HepG2 (cell line): ENCODE data around the gene VAC14. TPM values are rescaled to one million over a fixed set of nuclear protein-coding genes. Genes with fewer than 3 reads are reported as not detected.

Source experiments
- ATAC-seq: fragments of 200-7000 bp; cut with Tn5 transposase; 3 replicates; pipeline ENCODE4 v1.9.1; 2020; ENCODE audit warnings: mild to moderate bottlenecking, moderate library complexity
- BruUV-seq: library from RNA; stranded (reverse); fragments of 400-500 nt; replicated peaks from 2 replicates; lab custom pipeline; 2021; lab: Mats Ljungman, UMichigan
- CTCF ChIA-PET: fragments of 300-600 bp; formaldehyde crosslinking; extraction: SDS; loops from one replicate; lab custom pipeline; 2021; ENCODE audit warnings: low total read pairs, inconsistent platforms, low intra/inter-chr PET ratio; lab: Yijun Ruan, JAX
- POLR2A ChIA-PET: fragments of 350-600 bp; sonication (Branson Sonifier 250); formaldehyde crosslinking; loops from one replicate; lab custom pipeline; 2020; ENCODE audit warnings: antibody characterized with exemption, inconsistent platforms; lab: Yijun Ruan, JAX
- DNase-seq: peaks from one replicate; pipeline ENCODE4 v3.0.0-alpha.2; 2015; ENCODE audit warnings: low spot score
- FAIRE-seq: peaks from 3 replicates; lab custom pipeline; 2011; peaks lifted over from hg19 to GRCh38; lab: Jason Lieb, UNC
- H2AFZ ChIP-seq: one replicate; pipeline ENCODE4 v1.6.1; 2011; ENCODE audit warnings: low read length, inconsistent platforms
- H3K27ac ChIP-seq: fragments of 300-600 bp; 3 replicates; pipeline ENCODE4 v1.8.0; 2011; ENCODE audit warnings: mixed run types, mild to moderate bottlenecking, mixed read lengths, low read length, inconsistent platforms; ENCODE audit not compliant: insufficient read depth; ENCODE audit errors: extremely low read length
- H3K27me3 ChIP-seq, 2 experiments: fragments of 200-600 bp in 1 of 2; 2 replicates in 1 of 2; 3 replicates in 1 of 2; pipeline versions ENCODE4 v1.6.0 to v1.8.0; 2011; ENCODE audit warnings: low read length in 2 of 2, mild to moderate bottlenecking in 2 of 2, moderate library complexity in 2 of 2, inconsistent platforms in 1 of 2; ENCODE audit not compliant: insufficient read depth in 2 of 2, control insufficient read depth in 1 of 2
- H3K36me3 ChIP-seq, 2 experiments: fragments of 200-600 bp in 1 of 2; replicated peaks in 1 of 2; 2 replicates in 1 of 2; 3 replicates in 1 of 2; pipeline versions ENCODE4 v1.5.1 to v1.8.0; 2011; ENCODE audit warnings: low read length in 2 of 2, inconsistent platforms in 1 of 2; ENCODE audit not compliant: insufficient read depth in 2 of 2, control insufficient read depth in 1 of 2
- H3K4me1 ChIP-seq: 2 replicates; pipeline ENCODE4 v1.5.1; 2012; ENCODE audit warnings: low read length, inconsistent platforms; ENCODE audit not compliant: insufficient read depth
- H3K4me2 ChIP-seq: 2 replicates; pipeline ENCODE4 v1.6.0; 2011; ENCODE audit warnings: low read depth, low read length, inconsistent platforms
- H3K4me3 ChIP-seq, 3 experiments: fragments of 200-600 bp in 1 of 3; sonication (generic), shearing (Covaris generic) in 1 of 3; replicated peaks in 1 of 3; 2 replicates each; pipeline ENCODE4 v1.5.1; 2011 to 2016; ENCODE audit warnings: low read length in 3 of 3, inconsistent platforms in 2 of 3, low read depth in 2 of 3, mild to moderate bottlenecking in 2 of 3, control low read depth in 1 of 3, mixed read lengths in 1 of 3; ENCODE audit not compliant: insufficient read depth in 1 of 3
- H3K79me2 ChIP-seq: one replicate; pipeline ENCODE4 v1.6.1; 2011; ENCODE audit warnings: low read length, inconsistent platforms; ENCODE audit not compliant: insufficient read depth
- H3K9ac ChIP-seq: 2 replicates; pipeline ENCODE4 v1.6.0; 2011; ENCODE audit warnings: mild to moderate bottlenecking, low read depth, low read length, inconsistent platforms; ENCODE audit not compliant: insufficient read depth
- H3K9me3 ChIP-seq: 2 replicates; pipeline ENCODE4 v1.5.1; 2012; ENCODE audit warnings: mild to moderate bottlenecking, low read length
- H4K20me1 ChIP-seq: 2 replicates; pipeline ENCODE4 v1.6.0; 2011; ENCODE audit warnings: inconsistent platforms, mild to moderate bottlenecking, low read length, moderate library complexity; ENCODE audit not compliant: insufficient read depth
- CC2D1A ChIP-seq: sonication (generic); formaldehyde crosslinking; IDR thresholded peaks from 2 replicates; pipeline ENCODE4 v1.8.1; 2023; ENCODE audit warnings: mild to moderate bottlenecking, missing genetic modification reagents
- CENPT ChIP-seq: sonication (generic); formaldehyde crosslinking; IDR thresholded peaks from 2 replicates; pipeline ENCODE4 v1.8.0; 2022; ENCODE audit warnings: low read depth, mild to moderate bottlenecking, moderate library complexity, missing genetic modification reagents
- FOXK2 ChIP-seq: fragments of 450-650 bp; IDR thresholded peaks from 2 replicates; pipeline ENCODE4 v1.6.1; 2016
- GABPB1 ChIP-seq: IDR thresholded peaks from 2 replicates; pipeline ENCODE4 v1.6.1; 2016; ENCODE audit warnings: mild to moderate bottlenecking, missing genetic modification reagents, moderate library complexity, missing compliant biosample characterization
- GLI4 ChIP-seq: sonication (generic); formaldehyde crosslinking; IDR thresholded peaks from 2 replicates; pipeline ENCODE4 v1.5.1; 2020; ENCODE audit warnings: missing genetic modification reagents, mild to moderate bottlenecking, moderate library complexity, borderline replicate concordance
- KLF15 ChIP-seq: sonication (generic); formaldehyde crosslinking; IDR thresholded peaks from 2 replicates; pipeline ENCODE4 v1.8.1; 2023; ENCODE audit warnings: borderline replicate concordance, mild to moderate bottlenecking, inconsistent platforms, missing genetic modification reagents, mixed read lengths
- MBD4 ChIP-seq: IDR thresholded peaks from 2 replicates; pipeline ENCODE4 v1.6.1; 2012; ENCODE audit warnings: low read length, inconsistent platforms, borderline replicate concordance
- MED13 ChIP-seq: sonication (generic); formaldehyde crosslinking; IDR thresholded peaks from 2 replicates; pipeline ENCODE4 v1.5.0; 2020; ENCODE audit warnings: missing genetic modification reagents
- ZFP37 ChIP-seq: sonication (generic); formaldehyde crosslinking; IDR thresholded peaks from 2 replicates; pipeline ENCODE4 v1.4.0; 2020; ENCODE audit warnings: missing genetic modification reagents, borderline replicate concordance
- ZNF547 ChIP-seq: sonication (generic); formaldehyde crosslinking; IDR thresholded peaks from 2 replicates; pipeline ENCODE4 v1.5.1; 2020; ENCODE audit warnings: mild to moderate bottlenecking, missing genetic modification reagents
- ZNF607 ChIP-seq: sonication (generic); formaldehyde crosslinking; IDR thresholded peaks from 2 replicates; pipeline ENCODE4 v1.5.1; 2020; ENCODE audit warnings: missing genetic modification reagents, mild to moderate bottlenecking, borderline replicate concordance
- WGBS: methylation state at CpG from one replicate; pipeline ENCODE4 v1.1.6; 2017; ENCODE audit warnings: low lambda C conversion rate; 5-methylcytosine and 5-hydroxymethylcytosine counted together
- in situ Hi-C: cut with HindIII; loops from 2 replicates; pipeline ENCODE4 v1.10.0; 2017; ENCODE audit warnings: low pct_unique_long_range_greater_than_20kb; ENCODE audit not compliant: extremely low pct_ligation_motif_present
- intact Hi-C: fragments of 100-400 bp; cut with micrococcal nuclease; formaldehyde crosslinking; loops from one replicate; pipeline ENCODE4 v1.10.0; 2022; ENCODE audit not compliant: unreplicated experiment
- polyA plus RNA-seq, 8 experiments: library from polyadenylated mRNA; depleted of rRNA in 3 of 8; stranded (reverse) in 7 of 8; unstranded in 1 of 8; fragments of >200 nt; fragmentation: Illumina TruSeq in 4 of 8; extraction: Trizol in 4 of 8; gene quantifications; 2 replicates each; pipeline versions ENCODE4 v1.2.1 to v1.2.3, GENCODE V29; 2011 to 2016; ENCODE audit warnings: low read depth in 4 of 8, missing spikeins in 1 of 8, mixed read lengths in 1 of 8; ENCODE audit not compliant: insufficient read depth in 1 of 8
- total RNA-seq, 5 experiments: library from RNA; depleted of rRNA; stranded (reverse); fragments of >200 nt; fragmentation: Illumina TruSeq; extraction: Trizol; gene quantifications; 2 replicates each; pipeline ENCODE4 v1.2.3, GENCODE V29; 2016; ENCODE audit warnings: low read depth in 1 of 5
- TF ChIP-seq, protein P1 (sequence below): sonication (generic); formaldehyde crosslinking; IDR thresholded peaks from 2 replicates; pipeline ENCODE4 v1.5.1; 2020; ENCODE audit warnings: missing genetic modification reagents, mild to moderate bottlenecking, borderline replicate concordance
- TF ChIP-seq, protein P2 (sequence below): sonication (generic); formaldehyde crosslinking; IDR thresholded peaks from 2 replicates; pipeline ENCODE4 v1.8.1; 2023; ENCODE audit warnings: mild to moderate bottlenecking, missing genetic modification reagents
- TF ChIP-seq, protein P3 (sequence below): sonication (generic); formaldehyde crosslinking; IDR thresholded peaks from 2 replicates; pipeline ENCODE4 v1.5.1; 2020; ENCODE audit warnings: mild to moderate bottlenecking, missing genetic modification reagents

The VAC14 gene
- total and polyA plus RNA-seq, 2 of the 13 experiments (the other 11 are each of a cell fraction or from before 2014, with no cell fraction given) = 23.5 to 24.6 TPM

DNA sequence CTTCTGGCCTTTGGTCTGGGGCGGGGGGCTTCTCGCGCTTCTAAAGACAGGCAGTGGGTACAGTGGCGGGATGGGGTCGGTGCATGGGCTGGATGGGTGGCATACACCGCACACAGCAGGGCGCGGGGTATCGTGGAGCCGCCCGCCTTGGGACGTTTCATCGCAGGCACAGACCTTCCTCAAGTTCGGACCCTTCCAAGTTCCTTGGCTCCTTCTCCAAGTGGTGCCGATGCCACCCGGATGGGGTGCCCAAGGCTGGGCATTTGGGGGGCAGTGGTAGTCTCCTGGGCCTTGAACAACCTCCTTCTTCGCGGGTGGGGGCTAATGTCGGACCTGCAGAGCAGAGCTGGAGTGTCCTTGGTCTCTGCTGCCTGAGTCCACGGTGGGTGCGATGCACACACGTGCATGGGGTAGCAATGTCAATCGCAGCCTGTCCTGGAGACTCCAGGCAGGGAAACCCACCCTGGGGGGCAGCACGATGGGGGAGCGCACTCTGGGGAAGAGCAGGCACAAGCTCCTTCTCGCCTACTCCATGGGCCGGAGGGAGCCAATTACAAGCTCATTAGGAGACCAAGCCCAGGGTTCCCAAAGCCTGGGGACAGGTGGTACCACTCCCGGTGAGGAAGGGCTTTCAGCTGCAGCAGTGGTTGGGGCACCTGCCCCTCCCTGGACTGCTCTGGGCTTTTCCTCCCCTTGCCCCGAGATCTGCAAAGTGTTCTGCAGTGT lies 114.4 kb downstream of the VAC14 start:
- H4K20me1 ChIP-seq = peaks cover 10% of the 10 kb centered on the region; the same call in 1 of the 2 replicates
- H3K79me2 ChIP-seq = peaks cover 39% of the 10 kb centered on the region
- peaks cover 0 to 5% of the 10 kb centered on the region in 2 experiments; a peak in 1 of 5 replicates for H3K36me3 ChIP-seq
- H3K4me1 ChIP-seq = peaks cover 80% of the 10 kb centered on the region
- no peaks in the 10 kb centered on the region for H3K9me3 ChIP-seq
- 61% methylated on average over 15 of the region's 29 CpGs for WGBS
- no peak for DNase-seq
- no peak overlapping the region for H2AFZ ChIP-seq
- ChIA-PET POLR2A (interaction anchor here (0.7 to 18.7 kb wide), 8 partner anchors 9 to 163 kb away, joined by 3 to 536 read pairs (median 22); partner anchors contain the start of gene COG4), CTCF (no interaction called here)
- peak overlapping the region; percentile 53 for H3K27ac ChIP-seq
- BruUV-seq = no TSS peak
- intact Hi-C loops = loop anchor here (2.0 kb wide), 1 partner anchor 16 kb away; no protein-coding TSS in a partner anchor
- peak overlapping the region in 2 of 3 experiments; percentile 31 to 59; a peak in 3 of 6 replicates for H3K4me3 ChIP-seq
- peak overlapping the region; percentile 50; the same call in 1 of the 2 replicates for H3K9ac ChIP-seq
- in situ Hi-C loops = loop anchor here (5.0 kb wide), 1 partner anchor 41 kb away; no protein-coding TSS in a partner anchor
- FAIRE-seq = no peak
- H3K4me2 ChIP-seq = peak overlapping the region; percentile 62
- H3K27me3 ChIP-seq = no peaks in the 10 kb centered on the region; a peak in 1 of 5 replicates
- ATAC-seq = no peak; the same call in 2 of the 3 replicates
- TF ChIP-seq ZNF607 (CRISPR knock-in tag) (no peak), FOXK2 (no peak), GLI4 (peak; percentile 92), MBD4 (no peak), KLF15 (no peak), MED13 (0 out of 2 replicates have a peak, but pooled peaks have one; percentile 3), GABPB1 (CRISPR knock-in tag) (0 out of 2 replicates have a peak, but pooled peaks have one; percentile 6), CENPT (CRISPR knock-in tag) (peak; percentile 10; the same call in 1 of the 2 replicates), ZNF547 (CRISPR knock-in tag) (peak; percentile 58; the same call in 1 of the 2 replicates), ZFP37 (CRISPR knock-in tag) (0 out of 2 replicates have a peak, but pooled peaks have one; percentile 40), CC2D1A (CRISPR knock-in tag) (no peak)
- TF ChIP-seq, protein P1, sequence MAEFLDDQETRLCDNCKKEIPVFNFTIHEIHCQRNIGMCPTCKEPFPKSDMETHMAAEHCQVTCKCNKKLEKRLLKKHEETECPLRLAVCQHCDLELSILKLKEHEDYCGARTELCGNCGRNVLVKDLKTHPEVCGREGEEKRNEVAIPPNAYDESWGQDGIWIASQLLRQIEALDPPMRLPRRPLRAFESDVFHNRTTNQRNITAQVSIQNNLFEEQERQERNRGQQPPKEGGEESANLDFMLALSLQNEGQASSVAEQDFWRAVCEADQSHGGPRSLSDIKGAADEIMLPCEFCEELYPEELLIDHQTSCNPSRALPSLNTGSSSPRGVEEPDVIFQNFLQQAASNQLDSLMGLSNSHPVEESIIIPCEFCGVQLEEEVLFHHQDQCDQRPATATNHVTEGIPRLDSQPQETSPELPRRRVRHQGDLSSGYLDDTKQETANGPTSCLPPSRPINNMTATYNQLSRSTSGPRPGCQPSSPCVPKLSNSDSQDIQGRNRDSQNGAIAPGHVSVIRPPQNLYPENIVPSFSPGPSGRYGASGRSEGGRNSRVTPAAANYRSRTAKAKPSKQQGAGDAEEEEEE (CRISPR knock-in tag) = 0 out of 2 replicates have a peak, but pooled peaks have one; percentile 75
- TF ChIP-seq, protein P2, sequence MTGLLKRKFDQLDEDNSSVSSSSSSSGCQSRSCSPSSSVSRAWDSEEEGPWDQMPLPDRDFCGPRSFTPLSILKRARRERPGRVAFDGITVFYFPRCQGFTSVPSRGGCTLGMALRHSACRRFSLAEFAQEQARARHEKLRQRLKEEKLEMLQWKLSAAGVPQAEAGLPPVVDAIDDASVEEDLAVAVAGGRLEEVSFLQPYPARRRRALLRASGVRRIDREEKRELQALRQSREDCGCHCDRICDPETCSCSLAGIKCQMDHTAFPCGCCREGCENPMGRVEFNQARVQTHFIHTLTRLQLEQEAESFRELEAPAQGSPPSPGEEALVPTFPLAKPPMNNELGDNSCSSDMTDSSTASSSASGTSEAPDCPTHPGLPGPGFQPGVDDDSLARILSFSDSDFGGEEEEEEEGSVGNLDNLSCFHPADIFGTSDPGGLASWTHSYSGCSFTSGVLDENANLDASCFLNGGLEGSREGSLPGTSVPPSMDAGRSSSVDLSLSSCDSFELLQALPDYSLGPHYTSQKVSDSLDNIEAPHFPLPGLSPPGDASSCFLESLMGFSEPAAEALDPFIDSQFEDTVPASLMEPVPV (CRISPR knock-in tag) = no peak
- TF ChIP-seq, protein P3, sequence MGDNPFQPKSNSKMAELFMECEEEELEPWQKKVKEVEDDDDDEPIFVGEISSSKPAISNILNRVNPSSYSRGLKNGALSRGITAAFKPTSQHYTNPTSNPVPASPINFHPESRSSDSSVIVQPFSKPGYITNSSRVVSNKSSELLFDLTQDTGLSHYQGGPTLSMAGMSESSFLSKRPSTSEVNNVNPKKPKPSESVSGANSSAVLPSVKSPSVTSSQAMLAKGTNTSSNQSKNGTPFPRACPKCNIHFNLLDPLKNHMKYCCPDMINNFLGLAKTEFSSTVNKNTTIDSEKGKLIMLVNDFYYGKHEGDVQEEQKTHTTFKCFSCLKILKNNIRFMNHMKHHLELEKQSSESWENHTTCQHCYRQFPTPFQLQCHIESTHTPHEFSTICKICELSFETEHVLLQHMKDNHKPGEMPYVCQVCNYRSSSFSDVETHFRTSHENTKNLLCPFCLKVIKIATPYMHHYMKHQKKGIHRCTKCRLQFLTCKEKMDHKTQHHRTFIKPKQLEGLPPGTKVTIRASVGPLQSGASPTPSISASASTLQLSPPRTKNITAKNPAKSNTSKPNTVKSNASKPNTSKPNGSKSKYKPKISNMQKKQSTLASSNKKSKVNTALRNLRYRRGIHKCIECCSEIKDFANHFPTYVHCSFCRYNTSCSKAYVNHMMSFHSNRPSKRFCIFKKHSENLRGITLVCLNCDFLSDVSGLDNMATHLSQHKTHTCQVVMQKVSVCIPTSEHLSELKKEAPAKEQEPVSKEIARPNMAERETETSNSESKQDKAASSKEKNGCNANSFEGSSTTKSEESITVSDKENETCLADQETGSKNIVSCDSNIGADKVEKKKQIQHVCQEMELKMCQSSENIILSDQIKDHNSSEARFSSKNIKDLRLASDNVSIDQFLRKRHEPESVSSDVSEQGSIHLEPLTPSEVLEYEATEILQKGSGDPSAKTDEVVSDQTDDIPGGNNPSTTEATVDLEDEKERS = 0 out of 2 replicates have a peak, but pooled peaks have one; percentile 15
